Panc1 (cell line): ENCODE data around the gene BTBD2. TPM values are rescaled to one million over a fixed set of nuclear protein-coding genes. Genes with fewer than 3 reads are reported as not detected.

Experiments used
- ATAC-seq: fragments of 200-7000 bp; cut with Tn5 transposase; 2 replicates; pipeline ENCODE4 v1.9.1; 2020; ENCODE audit warnings: mild to moderate bottlenecking, moderate library complexity
- BruUV-seq: library from RNA; stranded (reverse); fragments of 400-500 nt; replicated peaks from 2 replicates; lab custom pipeline; 2021; lab: Mats Ljungman, UMichigan
- CTCF ChIA-PET: fragments of 300-600 bp; sonication (Branson Sonifier 250); formaldehyde crosslinking; loops from one replicate; lab custom pipeline; 2022; ENCODE audit warnings: antibody characterized with exemption; lab: Charles Lee
- POLR2A ChIA-PET: fragments of 300-600 bp; sonication (Branson Sonifier 250); formaldehyde crosslinking; loops from one replicate; lab custom pipeline; 2022; ENCODE audit warnings: antibody characterized with exemption; lab: Charles Lee
- DNase-seq: peaks from one replicate; pipeline ENCODE4 v3.0.0-alpha.2; 2010; ENCODE audit warnings: low read depth, low spot score
- H3K27ac ChIP-seq: 2 replicates; pipeline ENCODE4 v1.5.1; 2011; ENCODE audit warnings: mild to moderate bottlenecking, low read length, inconsistent platforms
- H3K27me3 ChIP-seq: fragments of 200-500 bp; sonication (Bioruptor generic); 2 replicates; pipeline ENCODE4 v1.6.0; 2014; ENCODE audit warnings: low read length, inconsistent platforms; ENCODE audit not compliant: control insufficient read depth, insufficient read depth
- H3K36me3 ChIP-seq: fragments of 200-500 bp; sonication (Bioruptor generic); 2 replicates; pipeline ENCODE4 v1.5.1; 2014; ENCODE audit warnings: inconsistent platforms, mild to moderate bottlenecking, low read length, moderate library complexity; ENCODE audit not compliant: control insufficient read depth, insufficient read depth
- H3K4me1 ChIP-seq: 2 replicates; pipeline ENCODE4 v1.5.1; 2011; ENCODE audit warnings: inconsistent platforms, mild to moderate bottlenecking, low read length, moderate library complexity; ENCODE audit not compliant: control insufficient read depth, insufficient read depth
- H3K4me3 ChIP-seq, 2 experiments: 2 replicates each; pipeline ENCODE4 v1.5.1; 2011 to 2012; ENCODE audit warnings: low read depth in 2 of 2, low read length in 2 of 2, mild to moderate bottlenecking in 2 of 2, inconsistent platforms in 1 of 2, moderate library complexity in 1 of 2
- H3K9me3 ChIP-seq: fragments of 200-500 bp; sonication (Bioruptor generic); 2 replicates; pipeline ENCODE4 v1.5.1; 2014; ENCODE audit warnings: low read depth, mild to moderate bottlenecking, inconsistent platforms, low read length, moderate library complexity; ENCODE audit not compliant: control insufficient read depth, insufficient read depth
- POLR2AphosphoS5 ChIP-seq: IDR thresholded peaks from 2 replicates; pipeline ENCODE4 v1.6.1; 2012; ENCODE audit warnings: mild to moderate bottlenecking, low read depth, low read length, moderate library complexity
- SIN3A ChIP-seq: IDR thresholded peaks from 2 replicates; pipeline ENCODE4 v1.6.1; 2012; ENCODE audit warnings: low read depth, mild to moderate bottlenecking, low read length, moderate library complexity, borderline replicate concordance; ENCODE audit not compliant: insufficient read depth
- TCF7L2 ChIP-seq: IDR thresholded peaks from 2 replicates; pipeline ENCODE4 v1.6.1; 2011; ENCODE audit warnings: mild to moderate bottlenecking, low read depth, low read length, inconsistent platforms
- in situ Hi-C: cut with HindIII; loops from 2 replicates; pipeline ENCODE4 v1.10.0; 2016; ENCODE audit warnings: low sequenced_read_pairs, low pct_unique_long_range_greater_than_20kb
- intact Hi-C: fragments of 100-400 bp; cut with micrococcal nuclease; formaldehyde crosslinking; loops from one replicate; pipeline ENCODE4 v1.10.0; 2022; ENCODE audit not compliant: unreplicated experiment
- total RNA-seq: library from RNA; stranded (reverse); gene quantifications from one replicate; pipeline ENCODE4 v1.2.1, GENCODE V29; 2021; ENCODE audit not compliant: unreplicated experiment
- TF ChIP-seq, protein P1 (sequence below): fragments of 450-650 bp; IDR thresholded peaks from 2 replicates; pipeline ENCODE4 v1.5.1; 2017; ENCODE audit warnings: mild to moderate bottlenecking
- TF ChIP-seq, protein P2 (sequence below), 2 experiments: IDR thresholded peaks; 2 replicates each; pipeline ENCODE4 v1.6.1; 2011 to 2012; ENCODE audit warnings: low read depth in 2 of 2, control low read depth in 1 of 2, low read length in 1 of 2, mild to moderate bottlenecking in 1 of 2, moderate library complexity in 1 of 2; ENCODE audit not compliant: insufficient read depth in 1 of 2

The BTBD2 gene
- total RNA-seq, 1 experiment from 2014 or later = 59.6 TPM

DNA sequence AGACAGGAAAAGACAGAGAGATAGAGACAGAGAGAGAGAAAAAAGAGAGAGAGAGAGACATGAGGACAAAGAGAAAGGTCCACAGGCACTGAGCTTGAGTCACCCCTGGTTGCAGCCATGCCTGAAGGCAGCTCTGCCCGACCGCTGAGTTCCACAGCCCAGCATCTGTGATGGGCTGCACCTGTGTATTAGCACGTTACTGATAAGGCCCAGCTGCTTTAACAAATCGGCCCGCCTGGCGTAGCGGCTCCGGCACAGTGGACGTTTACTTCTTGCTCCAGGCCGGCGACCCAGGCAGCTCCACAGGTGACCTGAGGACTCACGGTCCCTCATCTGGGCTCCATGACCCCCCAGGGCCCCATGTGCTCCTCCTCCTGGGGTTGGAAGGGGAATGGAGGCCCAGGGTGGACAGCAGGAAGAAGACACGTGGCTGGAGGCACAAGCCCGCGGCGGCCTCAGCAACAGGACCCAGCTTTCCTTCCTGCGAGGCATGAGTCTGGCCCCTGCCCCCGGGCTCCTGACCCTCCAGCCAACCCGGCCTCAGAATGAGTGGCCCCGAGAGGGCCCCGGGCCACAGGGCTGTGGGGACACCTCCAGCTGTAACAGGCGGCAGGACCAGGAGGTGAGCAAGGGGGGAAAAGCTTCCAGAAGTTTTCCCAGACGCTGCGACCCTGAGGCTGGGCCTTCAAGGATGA lies 78.5 kb downstream of the BTBD2 start:
- no TSS peak for BruUV-seq
- peaks cover 5% of the 10 kb centered on the region; the same call in 1 of the 2 replicates for H3K4me1 ChIP-seq
- ChIA-PET POLR2A (no interaction called here), CTCF (no interaction called here)
- no peak for DNase-seq
- H3K36me3 ChIP-seq = peaks cover 4% of the 10 kb centered on the region; the same call in 1 of the 2 replicates
- no peaks in the 10 kb centered on the region for H3K27me3 ChIP-seq
- no peak overlapping the region for H3K27ac ChIP-seq
- no peak for ATAC-seq
- in situ Hi-C loops (no loop called here), intact Hi-C loops (no loop called here)
- TF ChIP-seq, protein P1, sequence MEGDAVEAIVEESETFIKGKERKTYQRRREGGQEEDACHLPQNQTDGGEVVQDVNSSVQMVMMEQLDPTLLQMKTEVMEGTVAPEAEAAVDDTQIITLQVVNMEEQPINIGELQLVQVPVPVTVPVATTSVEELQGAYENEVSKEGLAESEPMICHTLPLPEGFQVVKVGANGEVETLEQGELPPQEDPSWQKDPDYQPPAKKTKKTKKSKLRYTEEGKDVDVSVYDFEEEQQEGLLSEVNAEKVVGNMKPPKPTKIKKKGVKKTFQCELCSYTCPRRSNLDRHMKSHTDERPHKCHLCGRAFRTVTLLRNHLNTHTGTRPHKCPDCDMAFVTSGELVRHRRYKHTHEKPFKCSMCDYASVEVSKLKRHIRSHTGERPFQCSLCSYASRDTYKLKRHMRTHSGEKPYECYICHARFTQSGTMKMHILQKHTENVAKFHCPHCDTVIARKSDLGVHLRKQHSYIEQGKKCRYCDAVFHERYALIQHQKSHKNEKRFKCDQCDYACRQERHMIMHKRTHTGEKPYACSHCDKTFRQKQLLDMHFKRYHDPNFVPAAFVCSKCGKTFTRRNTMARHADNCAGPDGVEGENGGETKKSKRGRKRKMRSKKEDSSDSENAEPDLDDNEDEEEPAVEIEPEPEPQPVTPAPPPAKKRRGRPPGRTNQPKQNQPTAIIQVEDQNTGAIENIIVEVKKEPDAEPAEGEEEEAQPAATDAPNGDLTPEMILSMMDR = no peak
- no peak for TF ChIP-seq SIN3A
- TF ChIP-seq POLR2AphosphoS5 = no peak
- TF ChIP-seq TCF7L2 = no peak
- TF ChIP-seq, protein P2, sequence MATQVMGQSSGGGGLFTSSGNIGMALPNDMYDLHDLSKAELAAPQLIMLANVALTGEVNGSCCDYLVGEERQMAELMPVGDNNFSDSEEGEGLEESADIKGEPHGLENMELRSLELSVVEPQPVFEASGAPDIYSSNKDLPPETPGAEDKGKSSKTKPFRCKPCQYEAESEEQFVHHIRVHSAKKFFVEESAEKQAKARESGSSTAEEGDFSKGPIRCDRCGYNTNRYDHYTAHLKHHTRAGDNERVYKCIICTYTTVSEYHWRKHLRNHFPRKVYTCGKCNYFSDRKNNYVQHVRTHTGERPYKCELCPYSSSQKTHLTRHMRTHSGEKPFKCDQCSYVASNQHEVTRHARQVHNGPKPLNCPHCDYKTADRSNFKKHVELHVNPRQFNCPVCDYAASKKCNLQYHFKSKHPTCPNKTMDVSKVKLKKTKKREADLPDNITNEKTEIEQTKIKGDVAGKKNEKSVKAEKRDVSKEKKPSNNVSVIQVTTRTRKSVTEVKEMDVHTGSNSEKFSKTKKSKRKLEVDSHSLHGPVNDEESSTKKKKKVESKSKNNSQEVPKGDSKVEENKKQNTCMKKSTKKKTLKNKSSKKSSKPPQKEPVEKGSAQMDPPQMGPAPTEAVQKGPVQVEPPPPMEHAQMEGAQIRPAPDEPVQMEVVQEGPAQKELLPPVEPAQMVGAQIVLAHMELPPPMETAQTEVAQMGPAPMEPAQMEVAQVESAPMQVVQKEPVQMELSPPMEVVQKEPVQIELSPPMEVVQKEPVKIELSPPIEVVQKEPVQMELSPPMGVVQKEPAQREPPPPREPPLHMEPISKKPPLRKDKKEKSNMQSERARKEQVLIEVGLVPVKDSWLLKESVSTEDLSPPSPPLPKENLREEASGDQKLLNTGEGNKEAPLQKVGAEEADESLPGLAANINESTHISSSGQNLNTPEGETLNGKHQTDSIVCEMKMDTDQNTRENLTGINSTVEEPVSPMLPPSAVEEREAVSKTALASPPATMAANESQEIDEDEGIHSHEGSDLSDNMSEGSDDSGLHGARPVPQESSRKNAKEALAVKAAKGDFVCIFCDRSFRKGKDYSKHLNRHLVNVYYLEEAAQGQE (IDR thresholded peaks at IDR 0.05; ENCODE audit: insufficient read depth in 1 of 2, low read depth in 2 of 2, low read length in 1 of 2) = no peak
- no peaks in the 10 kb centered on the region for H3K9me3 ChIP-seq
- H3K4me3 ChIP-seq = no peak overlapping the region

DNA sequence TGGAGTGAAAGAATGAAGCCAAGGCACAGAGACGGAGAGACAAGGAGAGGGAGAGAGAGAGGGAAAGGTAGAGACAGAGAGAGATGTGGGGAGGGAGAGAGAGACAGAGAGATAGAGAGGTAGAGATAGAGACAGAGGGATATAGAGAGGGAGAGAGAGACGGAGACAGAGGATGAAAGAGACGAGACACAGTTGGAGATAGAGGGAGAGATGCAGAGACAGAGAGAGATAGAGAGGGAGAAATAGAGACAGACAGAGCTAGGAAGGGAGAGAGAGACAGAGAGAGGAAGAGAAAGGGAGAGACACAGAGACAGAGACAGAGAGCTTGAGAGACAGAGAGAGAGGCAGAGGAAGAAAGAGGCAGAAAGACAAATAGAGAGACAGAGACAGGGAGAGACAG lies 79.1 kb downstream of the BTBD2 start:
- H3K27ac ChIP-seq = no peak overlapping the region
- H3K9me3 ChIP-seq = no peaks in the 10 kb centered on the region; the same call in 1 of the 2 replicates
- POLR2A ChIA-PET = interaction anchor here (0.5 kb wide), 1 partner anchor 379 kb away, joined by 3 read pairs; no protein-coding TSS in a partner anchor
- no peaks in the 10 kb centered on the region; the same call in 1 of the 2 replicates for H3K36me3 ChIP-seq
- in situ Hi-C loops = no loop called here
- DNase-seq (no peak), ATAC-seq (no peak)
- no peaks in the 10 kb centered on the region for H3K27me3 ChIP-seq
- intact Hi-C loops = no loop called here
- no peak overlapping the region for H3K4me3 ChIP-seq
- CTCF ChIA-PET = interaction anchor here (1.2 kb wide), 1 partner anchor 10 kb away, joined by 3 read pairs; no protein-coding TSS in a partner anchor
- TF ChIP-seq, protein P2 (IDR thresholded peaks at IDR 0.05; ENCODE audit: insufficient read depth in 1 of 2, low read depth in 2 of 2, low read length in 1 of 2) = no peak
- TF ChIP-seq TCF7L2 = no peak
- TF ChIP-seq POLR2AphosphoS5 = no peak
- TF ChIP-seq, protein P1 = no peak
- TF ChIP-seq SIN3A = no peak
- H3K4me1 ChIP-seq = peaks cover 5% of the 10 kb centered on the region; the same call in 1 of the 2 replicates
- BruUV-seq = no TSS peak
